ENCODE results near the gene DYNC1I2.

DNA sequence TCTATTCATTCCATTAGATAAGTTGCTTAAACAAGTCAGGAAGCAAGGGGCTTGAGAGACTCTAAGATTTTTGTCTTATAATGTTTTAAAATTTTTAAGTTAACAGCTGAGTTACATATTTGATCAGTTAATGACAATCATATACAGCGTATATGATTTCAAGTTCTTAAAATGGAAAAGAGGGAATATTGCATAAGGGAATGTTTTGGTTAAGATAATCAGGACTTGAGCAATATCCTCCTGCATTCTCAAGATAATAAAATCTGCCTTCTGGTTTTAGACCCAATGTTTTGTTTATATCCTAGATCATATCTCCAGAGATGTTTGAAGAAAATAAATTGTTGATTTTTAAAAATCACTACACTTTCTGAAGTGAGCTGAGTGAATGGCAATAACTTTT is 13.4 kb upstream of the DYNC1I2 start:
- TF ChIP-seq FOXK2 (IDR thresholded peaks at IDR 0.05): no peak
- TF ChIP-seq BHLHE40 (IDR thresholded peaks at IDR 0.05; ENCODE audit: borderline replicate concordance): no peak
- TF ChIP-seq, protein P1, sequence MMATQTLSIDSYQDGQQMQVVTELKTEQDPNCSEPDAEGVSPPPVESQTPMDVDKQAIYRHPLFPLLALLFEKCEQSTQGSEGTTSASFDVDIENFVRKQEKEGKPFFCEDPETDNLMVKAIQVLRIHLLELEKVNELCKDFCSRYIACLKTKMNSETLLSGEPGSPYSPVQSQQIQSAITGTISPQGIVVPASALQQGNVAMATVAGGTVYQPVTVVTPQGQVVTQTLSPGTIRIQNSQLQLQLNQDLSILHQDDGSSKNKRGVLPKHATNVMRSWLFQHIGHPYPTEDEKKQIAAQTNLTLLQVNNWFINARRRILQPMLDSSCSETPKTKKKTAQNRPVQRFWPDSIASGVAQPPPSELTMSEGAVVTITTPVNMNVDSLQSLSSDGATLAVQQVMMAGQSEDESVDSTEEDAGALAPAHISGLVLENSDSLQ (IDR thresholded peaks at IDR 0.05): no peak
- TF ChIP-seq SUZ12 (IDR thresholded peaks at IDR 0.05): no peak

Data from HEK293T (cell line).